GM18861 (cell line): ENCODE measurements around the gene RPS6KA6.

Experiments used
- ATAC-seq: cut with Tn5 transposase; IDR thresholded peaks from one replicate; pipeline ENCODE4 v1.9.1; 2021; ENCODE audit not compliant: unreplicated experiment

Gene RPS6KA6

DNA sequence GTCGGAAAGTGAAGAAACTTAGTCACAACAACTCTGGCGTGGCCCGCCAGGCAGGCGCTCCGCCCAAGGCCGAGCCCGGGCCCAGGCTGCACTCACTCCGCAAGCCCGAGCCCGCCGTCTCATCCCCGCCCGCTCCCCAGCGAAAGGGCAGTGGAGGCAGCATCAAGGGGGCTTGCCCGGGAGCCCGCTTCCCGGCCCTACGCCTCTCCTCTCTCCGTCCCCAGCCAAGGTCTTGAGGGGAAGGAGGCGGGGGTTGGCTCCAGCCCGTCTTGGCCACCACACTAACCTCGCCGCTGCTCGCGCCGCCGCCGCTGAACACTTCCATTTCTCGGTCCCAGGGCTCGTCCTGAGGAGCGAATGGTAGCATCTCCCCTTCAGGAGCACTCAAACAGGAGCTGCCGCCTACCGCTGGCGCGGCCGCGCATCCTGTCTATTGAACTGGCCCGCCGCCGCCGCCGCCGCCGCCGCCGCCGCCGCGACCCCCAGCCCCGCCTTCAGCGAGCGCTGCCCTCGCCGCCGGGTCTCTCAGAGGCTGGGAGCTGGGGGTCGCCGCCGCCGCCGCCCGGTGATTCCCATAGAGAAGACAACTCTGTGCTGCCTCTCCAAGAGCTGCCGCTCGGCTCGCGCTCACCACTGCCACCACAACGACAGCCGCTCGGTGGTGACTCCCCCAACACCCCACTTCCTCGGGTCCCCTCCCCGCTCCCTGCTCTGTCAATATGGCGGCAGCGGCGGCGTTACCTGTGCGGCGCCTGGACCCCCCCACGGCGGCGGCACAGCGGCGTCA lies at the start of gene RPS6KA6:
RPS6KA6 (minus strand) TSS at position 667 of the 787 bp plus-strand sequence; CDS start at position 367, 300 bp downstream.
- ATAC-seq = peak; percentile 35

DNA sequence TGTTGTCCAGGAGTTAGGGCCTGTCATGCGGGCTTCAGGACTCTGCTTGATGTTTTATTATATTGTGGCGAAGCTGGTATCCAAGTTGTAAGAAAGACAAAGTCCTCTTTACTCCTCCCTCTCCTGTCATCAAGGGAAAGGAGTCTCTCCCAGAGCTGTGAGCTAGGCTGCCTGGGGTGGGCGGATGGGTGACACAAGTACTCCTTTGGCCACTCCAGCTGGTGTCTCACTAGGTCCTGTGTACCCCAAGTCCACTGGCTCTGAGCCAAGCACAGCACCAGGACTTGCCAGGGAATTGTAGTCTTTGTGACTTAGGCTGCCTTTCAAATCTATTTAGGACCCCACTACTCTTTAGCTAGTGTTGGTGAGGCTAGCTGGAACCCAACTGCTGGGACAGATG lies 36.7 kb upstream of the RPS6KA6 start:
- no peak for ATAC-seq

DNA sequence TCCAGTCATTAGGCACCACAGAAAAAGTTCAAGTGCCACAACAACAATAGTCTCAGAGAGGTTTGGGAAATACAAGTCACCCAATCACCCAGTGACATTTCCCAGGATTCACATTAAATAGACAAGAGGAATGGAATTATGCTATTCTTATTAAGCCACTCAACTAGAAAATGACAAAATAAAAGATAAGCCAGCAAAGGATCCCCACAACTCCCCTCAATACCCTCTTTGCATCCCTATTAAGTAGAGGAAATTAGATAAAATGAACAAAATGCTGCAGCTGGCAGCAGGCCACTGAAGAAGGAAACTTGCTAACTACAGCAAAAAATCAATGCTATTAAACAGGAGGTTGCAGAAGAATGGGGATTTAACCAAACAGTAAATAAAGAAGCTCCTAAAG lies 35.3 kb upstream of the RPS6KA6 start:
- no peak for ATAC-seq

DNA sequence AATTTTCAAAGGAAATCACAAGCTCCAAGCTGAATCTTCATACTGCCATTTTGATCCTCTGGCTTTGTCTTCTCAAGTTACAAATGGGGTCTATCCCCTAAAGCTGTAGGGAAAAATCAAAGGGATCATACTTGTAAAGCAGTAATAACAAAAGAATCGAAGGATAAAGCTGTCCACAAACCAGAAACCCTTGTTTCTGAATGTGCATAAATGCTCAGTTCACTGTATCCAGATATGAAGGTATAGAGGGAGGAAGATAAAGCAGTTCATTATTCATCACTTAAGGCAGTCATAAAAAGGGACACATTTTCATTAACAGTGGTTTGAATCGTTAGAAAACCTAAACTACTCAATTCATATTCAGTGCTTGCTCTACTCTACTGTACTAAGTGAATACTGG lies 33.2 kb upstream of the RPS6KA6 start:
- ATAC-seq = no peak

DNA sequence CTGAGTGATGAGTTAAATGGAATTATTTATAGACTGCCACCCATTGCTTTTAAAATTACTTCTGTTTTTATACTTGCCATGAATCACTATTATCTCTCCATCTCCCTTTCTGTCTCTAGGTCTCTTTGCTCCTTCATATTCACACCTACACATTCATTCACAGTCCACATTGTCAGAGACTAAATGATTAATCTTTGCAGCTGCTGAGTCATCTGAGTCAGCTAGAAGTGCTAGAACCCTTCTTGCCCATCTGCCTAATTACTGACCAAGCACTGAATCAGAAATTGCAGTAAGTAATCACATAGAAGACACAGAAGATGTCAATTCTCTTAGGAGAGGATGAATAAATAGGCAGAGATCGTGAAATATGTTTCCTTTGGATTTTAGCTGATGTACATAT lies 31.6 kb upstream of the RPS6KA6 start:
- ATAC-seq = peak; percentile 71

DNA sequence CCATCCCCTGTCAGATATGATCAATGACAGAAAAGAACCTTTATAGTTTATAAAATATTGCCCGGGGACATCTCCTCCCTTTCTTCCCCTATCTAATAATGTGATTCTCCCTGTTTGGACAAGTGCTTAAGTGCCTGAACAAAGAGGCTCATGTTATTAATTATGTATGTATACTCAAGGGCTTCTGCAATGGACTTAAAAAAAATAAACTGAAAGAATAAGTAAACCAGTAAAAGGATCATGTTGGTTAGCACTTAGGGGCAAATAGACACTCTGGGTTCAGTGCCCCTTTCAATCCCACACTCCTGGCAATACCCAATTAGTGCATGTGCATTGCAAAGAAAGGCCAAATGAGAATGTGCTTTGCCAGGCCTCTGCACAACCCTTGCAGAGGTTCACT lies 30.7 kb upstream of the RPS6KA6 start:
- ATAC-seq = no peak

DNA sequence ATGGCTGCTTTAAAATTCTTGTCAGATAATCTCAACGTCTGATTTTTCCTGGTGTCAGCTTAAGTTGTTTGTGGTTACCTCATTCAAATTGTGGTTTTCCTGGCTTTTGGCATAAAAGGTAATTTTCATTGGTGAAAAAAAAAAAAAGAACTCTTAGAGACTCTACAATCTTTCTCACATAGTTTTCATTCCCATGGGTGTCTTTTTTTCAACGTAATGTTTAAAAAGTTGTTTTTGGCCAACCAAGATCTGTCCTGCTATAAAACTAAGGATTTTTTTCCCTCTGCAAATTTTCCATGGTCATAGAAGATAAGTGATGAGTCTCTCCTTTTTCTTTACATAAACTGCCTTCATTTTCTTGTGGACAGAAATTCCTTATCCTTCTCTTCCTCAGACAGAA lies 28.9 kb upstream of the RPS6KA6 start:
- no peak for ATAC-seq

DNA sequence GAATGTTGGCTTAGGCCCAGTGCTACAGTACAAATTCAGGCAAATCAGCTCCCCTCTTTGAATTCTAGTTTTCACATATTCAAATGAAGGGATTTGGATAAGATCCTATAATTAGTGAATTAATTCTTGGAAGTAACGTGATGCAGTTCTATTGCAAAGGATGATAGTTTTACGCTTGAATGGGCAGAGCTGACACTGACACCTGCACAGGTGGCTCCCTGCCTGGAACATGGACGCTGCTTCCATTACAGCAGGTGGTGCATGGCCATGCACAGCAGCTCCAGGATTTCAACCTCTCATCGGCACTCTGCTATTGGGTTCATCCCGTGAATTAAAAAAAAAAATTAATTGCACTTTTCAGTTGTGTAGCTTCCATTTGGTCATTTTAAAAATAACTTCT lies 28.4 kb upstream of the RPS6KA6 start:
- no peak for ATAC-seq

DNA sequence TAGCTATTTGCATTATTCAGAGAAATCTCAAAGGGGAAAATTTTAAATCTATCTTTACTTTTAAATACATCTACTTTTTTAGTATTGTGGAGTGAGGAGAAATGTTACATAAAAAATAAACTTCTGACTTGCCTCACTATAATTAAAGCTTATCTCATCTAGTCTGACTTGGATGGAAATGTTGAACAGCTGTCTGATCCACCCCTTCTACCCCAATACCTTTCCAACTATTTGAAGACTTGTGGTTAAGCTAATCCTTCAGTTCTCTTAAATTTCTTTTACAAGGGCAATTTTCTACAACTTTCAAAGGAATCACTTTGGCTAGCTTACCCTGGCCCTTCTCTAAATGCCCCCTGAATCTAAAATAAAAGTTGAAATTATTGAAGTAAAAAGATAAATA lies 17.3 kb upstream of the RPS6KA6 start:
- no peak for ATAC-seq

DNA sequence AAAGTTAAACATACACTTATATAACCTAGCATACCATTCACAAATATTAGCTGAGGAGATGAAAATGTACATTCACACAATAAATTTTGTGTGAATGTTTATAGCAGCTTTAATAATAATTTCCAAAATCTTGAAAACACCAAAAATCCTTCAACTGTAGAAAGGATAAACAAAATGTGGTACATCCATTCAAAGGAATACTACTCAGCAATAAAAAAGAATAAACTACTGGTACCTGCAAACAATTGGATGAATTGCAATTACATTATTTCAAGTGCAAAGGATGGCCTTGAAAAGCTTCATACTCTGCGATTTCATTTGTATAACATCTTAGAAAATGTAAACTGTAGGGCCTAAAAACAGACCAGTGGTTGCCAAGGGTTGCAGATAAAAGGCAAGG lies 11.7 kb upstream of the RPS6KA6 start:
- no peak for ATAC-seq

DNA sequence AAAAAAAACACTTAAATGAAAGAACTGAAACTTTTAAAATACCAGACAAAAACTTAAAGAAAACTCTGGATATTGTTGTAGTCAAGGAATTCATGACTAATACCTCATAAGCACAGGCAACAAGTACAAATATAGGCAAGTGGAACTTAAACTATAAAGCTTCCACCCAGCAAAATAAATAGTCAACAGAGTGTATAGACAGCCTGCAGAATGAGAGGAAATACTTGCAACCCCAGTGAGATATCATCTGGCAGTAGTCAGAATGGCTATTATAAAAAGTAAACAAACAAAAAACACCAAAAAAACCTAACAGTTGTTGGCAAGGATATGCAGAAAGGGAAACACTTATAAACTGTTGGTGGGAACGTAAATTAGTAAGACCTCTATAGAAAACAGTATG lies 9.6 kb upstream of the RPS6KA6 start:
- no peak for ATAC-seq

DNA sequence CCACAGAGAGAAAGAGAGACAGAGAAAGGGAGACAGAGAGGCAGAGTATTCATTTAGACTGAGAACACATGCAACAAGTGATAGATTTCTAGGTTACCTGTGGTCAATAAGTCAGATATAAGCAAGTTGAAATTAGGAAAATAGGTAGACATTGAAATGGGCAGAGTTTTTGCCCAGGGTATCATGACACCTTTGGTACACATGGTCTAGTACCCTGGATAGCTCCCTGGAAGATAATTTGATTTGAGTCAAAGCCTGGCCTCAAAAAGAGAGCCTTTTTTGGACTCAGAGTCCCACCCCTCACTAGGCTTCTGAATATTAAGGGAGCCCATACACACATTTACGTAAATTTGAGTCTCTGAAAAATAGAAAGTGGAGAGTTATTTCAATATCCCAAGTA lies 4.0 kb upstream of the RPS6KA6 start:
- no peak for ATAC-seq

DNA sequence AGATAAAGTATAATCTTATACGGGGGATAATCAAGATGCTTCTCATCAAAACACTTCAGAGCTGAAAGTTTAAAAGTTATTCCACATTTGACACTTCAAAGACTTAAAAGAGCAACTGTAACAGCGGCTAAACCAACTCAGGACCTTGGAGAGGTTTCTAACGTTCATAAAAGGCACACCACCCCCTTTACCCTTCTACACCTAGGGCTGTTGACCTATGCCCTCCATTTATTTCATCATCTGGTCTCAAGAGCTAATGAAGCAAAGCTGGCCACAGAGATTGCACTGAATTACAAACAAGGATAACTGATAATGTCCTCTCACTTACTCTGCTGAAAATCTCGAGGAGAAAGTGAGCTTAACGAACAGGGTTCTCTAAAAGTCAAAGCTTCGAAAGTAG lies 1.1 kb upstream of the RPS6KA6 start:
- ATAC-seq = no peak

DNA sequence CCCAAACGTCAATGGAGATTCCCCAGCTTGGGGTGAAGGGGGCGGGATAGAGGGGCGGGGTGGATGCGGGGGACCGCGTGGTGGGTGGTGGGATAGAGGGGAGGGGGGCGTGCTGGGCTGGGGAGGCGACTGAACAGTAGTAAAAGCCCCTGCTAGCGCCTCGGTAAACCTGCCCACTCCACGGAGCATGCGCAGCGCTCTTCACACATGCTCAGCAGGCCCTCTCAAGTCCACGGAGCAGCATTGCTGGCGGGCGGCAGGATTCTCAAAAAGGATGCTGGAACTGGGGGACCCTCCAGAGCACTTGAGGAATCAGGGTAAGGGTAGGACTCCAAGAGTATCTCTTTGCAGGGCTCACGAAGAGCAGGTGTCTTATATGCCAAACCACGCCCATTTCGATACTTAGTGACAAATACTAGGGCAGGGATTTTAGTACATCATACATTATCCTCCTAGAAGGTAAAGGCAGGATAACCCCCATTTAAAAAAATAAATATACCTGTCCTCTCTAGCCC lies 378 bp upstream of the RPS6KA6 start:
- ATAC-seq = peak; percentile 61

DNA sequence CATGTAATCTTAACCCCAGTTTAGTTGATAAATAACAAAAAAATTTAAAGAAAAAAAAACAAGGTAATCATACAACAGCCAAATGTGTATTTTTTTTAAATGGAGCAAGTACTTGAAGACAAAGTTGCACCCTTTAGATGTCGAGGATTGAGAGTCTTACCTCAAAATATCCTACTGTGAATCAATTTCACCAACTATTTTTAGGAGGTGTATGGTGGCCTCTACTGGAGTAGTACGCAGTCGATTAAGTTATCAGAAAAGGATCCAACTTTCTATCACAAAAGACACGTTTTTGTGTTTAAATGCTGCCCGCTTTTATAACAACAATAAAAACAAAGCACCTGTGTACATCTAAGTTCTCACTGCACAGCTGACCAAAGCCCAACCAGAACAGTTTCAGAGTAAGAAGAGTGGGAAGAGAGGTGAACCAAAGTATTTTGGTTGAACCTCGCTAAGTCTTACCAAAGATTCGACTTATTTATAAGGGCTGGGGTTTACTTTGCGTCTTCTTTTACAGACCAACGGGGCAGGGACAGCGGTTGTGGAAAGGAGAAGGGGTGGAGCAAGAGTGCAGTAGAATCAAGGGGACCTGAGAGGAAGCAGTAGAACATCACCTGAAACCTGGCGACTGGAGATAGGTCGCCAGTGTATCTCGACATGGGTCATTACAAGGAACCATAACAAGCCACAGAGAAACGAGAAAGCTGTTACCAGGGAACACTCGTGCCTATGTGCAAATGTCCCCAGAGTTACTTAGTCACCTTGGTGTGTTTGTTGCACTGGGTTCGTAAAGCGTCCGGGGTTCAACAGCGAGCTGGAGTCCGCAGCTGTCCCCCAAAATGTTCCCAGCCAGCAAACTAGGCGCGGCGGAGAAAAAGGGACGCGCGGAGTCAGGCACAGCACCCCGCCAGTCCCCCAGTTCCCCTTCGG lies 1.1 kb downstream of the RPS6KA6 start:
- peak; percentile 25 for ATAC-seq

DNA sequence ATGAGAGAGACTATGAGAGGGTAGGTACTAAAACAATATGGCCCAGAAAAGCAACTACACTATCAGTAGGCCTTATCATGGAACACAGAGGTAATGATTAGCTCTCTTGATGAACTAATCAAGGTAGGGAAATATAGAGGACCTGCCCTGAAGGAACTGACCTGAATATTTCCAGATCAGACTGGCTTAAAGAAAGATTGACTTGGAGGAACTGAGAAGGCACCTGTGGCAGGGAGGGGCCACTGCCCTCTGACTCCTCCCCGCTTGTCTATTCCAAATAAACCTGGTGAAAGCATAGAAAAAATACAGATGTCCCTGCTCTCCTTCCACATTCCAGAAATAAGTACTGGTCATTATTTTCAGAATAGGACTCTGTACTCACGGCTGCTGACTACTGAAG lies 5.5 kb downstream of the RPS6KA6 start:
- no peak for ATAC-seq

DNA sequence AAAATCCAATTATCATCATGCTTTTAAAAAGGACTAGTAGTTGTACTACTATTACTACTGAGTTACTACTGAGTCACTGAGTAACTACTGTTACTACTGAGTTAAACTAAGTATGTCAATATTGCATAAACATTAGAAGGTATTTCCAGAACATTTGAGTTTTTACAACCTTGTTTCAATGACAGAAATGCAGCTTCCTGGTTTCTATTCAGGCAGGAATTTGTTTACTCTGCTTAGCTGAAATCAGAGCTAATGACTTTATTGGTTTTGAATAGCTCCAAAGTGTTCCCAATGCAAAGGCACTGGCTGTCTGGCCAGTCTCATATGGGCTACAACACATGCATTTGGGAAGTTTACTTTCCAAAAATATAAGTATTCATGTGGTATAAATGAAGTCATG lies 12.0 kb downstream of the RPS6KA6 start:
- no peak for ATAC-seq

DNA sequence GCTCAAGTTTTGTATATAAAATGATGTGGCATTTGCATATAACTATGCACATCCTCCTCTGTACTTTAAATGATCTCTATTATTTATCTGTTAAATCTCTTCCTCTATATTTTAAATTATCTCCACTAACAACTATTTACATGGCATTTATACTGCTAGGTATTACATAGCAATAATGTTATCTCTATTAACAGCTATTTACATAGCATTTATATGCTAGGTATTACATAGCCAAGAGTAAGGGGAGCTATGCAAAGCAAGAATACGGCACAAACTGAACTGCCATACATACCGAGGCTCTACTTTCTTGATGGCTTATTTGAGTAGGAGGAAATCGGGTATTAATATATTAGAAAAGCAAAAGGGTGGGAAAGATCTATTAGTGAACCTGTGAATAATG lies 12.7 kb downstream of the RPS6KA6 start:
- ATAC-seq = no peak

DNA sequence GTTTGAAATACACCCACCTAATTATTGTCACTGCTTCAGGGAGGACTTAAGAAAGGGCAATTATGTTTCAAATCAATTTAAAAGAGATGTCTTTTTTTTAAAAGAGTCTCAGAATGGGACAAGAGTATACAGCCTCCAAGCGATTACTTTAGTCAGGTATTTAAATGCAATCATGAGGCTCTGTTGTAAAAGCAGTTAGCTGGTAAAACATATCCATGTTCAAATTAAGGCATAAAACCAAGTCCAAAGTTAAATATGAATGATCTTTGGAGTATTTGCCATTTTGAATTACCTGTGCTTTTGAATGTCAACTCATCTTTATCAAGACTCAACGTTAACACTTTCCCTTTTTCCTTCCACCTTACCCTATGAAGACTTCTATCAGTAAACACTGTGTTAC lies 13.7 kb downstream of the RPS6KA6 start:
- ATAC-seq = no peak

DNA sequence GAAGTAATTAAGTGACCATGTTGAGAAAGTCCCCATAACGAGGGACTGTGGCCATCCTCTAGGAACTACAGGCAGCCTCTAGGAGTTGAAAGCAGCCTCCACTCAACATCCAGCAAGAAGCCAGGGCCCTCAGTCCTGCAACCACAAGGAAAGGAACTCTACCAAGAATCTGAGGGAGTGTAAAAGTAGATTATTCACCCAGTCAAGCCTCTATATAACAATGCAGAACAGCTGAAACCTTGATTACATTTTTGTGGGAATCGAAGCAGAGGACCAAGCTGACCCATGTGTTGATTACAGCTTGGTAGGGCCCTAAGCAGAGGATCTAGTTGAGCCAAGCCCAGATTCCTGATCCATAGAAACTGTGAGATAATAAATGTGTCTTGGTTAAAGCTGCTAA lies 17.1 kb downstream of the RPS6KA6 start:
- no peak for ATAC-seq

DNA sequence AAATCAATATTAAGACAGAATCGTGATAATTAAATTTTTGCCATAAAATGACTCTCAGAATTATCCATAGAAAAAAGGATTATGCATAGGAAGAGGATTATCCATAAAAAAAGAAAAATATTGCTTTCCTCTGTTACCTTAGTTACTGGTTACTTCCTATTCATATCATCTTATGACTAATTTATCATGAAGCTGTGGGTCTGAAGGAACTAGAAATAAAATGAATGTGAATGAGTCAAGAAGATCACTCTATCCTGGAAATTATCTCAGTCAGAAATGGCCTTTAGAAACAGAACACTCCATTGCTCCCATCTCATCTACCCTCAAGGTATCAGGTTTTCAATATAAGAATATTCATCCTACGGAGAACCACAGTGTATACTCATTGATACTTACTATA lies 19.4 kb downstream of the RPS6KA6 start:
- no peak for ATAC-seq

DNA sequence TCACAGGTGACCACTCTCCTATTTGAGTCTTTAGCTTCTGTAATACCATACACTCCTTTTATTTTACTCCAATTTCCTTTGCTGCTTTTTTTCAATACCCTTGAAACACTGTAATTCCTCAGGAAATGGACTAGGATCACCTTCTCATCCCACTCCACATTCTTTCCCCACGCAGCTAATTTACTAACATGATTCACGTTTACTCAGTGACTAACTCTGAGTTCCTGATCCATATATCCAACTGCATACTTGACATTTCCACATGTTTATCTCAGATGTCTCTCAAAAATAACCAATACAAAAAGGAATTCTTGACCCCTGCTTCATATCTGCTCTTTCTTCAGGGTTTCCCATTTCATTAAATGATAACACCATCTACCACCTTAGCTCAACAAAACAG lies 19.9 kb downstream of the RPS6KA6 start:
- no peak for ATAC-seq
